ENCODE data around the gene UHRF1.
A peak's percentile ranks its signal among the peaks of the same experiment; 100 is the strongest.
"Not testable (repeated sequence)": the region's sequence is repeated elsewhere in the genome, so short reads cannot be mapped to it uniquely, and the experiment has no call there.

The UHRF1 gene

GRCh38 chr19:4900879-4901278 is 8.4 kb upstream of the UHRF1 start:
- DNase-seq (ENCODE audit: low spot score) = not testable (repeated sequence)

- no peak for DNase-seq (ENCODE audit: low spot score)
These were observed 6.5 kb upstream of the UHRF1 start, which contains the start of gene ARRDC5 for GRCh38 chr19:4902796-4903195. TSS of gene ARRDC5 (minus strand) at chr19:4902896. CDS start at chr19:4902825, 71 bp downstream.

GRCh38 chr19:4904481-4904880 is 4.8 kb upstream of the UHRF1 start:
- no peak for DNase-seq (ENCODE audit: low spot score)

- no peak for DNase-seq (ENCODE audit: low spot score)
These were observed 2.3 kb upstream of the UHRF1 start for GRCh38 chr19:4906963-4907362.

- no peak for DNase-seq (ENCODE audit: low spot score)
These were observed 941 bp upstream of the UHRF1 start for GRCh38 chr19:4908360-4908759.

- DNase-seq (ENCODE audit: low spot score) = no peak
These were observed 533 bp upstream of the UHRF1 start for GRCh38 chr19:4908781-4909155.

- DNase-seq (ENCODE audit: low spot score) = peak; percentile 94
These were observed 744 bp downstream of the UHRF1 start for GRCh38 chr19:4909897-4910593.

GRCh38 chr19:4910594-4911281 is 1.4 kb downstream of the UHRF1 start:
- DNase-seq (ENCODE audit: low spot score) = peak; percentile 73

- DNase-seq (ENCODE audit: low spot score) = peak; percentile 40
These were observed 2.0 kb downstream of the UHRF1 start for GRCh38 chr19:4911314-4911713.

GRCh38 chr19:4911786-4912672 is 2.7 kb downstream of the UHRF1 start:
- peak; percentile 100 for DNase-seq (ENCODE audit: low spot score)

GRCh38 chr19:4913996-4914735 is 4.9 kb downstream of the UHRF1 start:
- no peak for DNase-seq (ENCODE audit: low spot score)

- DNase-seq (ENCODE audit: low spot score) = peak; percentile 40
These were observed 5.6 kb downstream of the UHRF1 start for GRCh38 chr19:4914736-4915501.

GRCh38 chr19:4916292-4917082 is 7.2 kb downstream of the UHRF1 start:
- no peak for DNase-seq (ENCODE audit: low spot score)

GRCh38 chr19:4922530-4923275 is 13.4 kb downstream of the UHRF1 start:
- DNase-seq (ENCODE audit: low spot score) = no peak

- no peak for DNase-seq (ENCODE audit: low spot score)
These were observed 14.0 kb downstream of the UHRF1 start for GRCh38 chr19:4923276-4923747.

GRCh38 chr19:4929186-4929585 is 19.9 kb downstream of the UHRF1 start:
- DNase-seq (ENCODE audit: low spot score) = no peak

- DNase-seq (ENCODE audit: low spot score) = peak; percentile 39
These were observed 21.4 kb downstream of the UHRF1 start for GRCh38 chr19:4930664-4931063.

- DNase-seq (ENCODE audit: low spot score) = no peak
These were observed 23.4 kb downstream of the UHRF1 start for GRCh38 chr19:4932711-4933110.

- no peak for DNase-seq (ENCODE audit: low spot score)
These were observed 24.2 kb downstream of the UHRF1 start for GRCh38 chr19:4933528-4933927.

All from RKO (cell line).